Activated CD8-positive, alpha-beta T cell treated with anti-CD3 and anti-CD28 coated beads for 36 hours (primary cell): ENCODE data around the gene NDUFA3. TPM values are rescaled to one million over a fixed set of nuclear protein-coding genes. Genes with fewer than 3 reads are reported as not detected.
A peak's percentile ranks its signal among the peaks of the same experiment; 100 is the strongest.

Source experiments
- ATAC-seq: fragments of 200-7000 bp; cut with Tn5 transposase; one replicate; pipeline ENCODE4 v1.10.0; 2021; ENCODE audit warnings: mild to moderate bottlenecking, moderate library complexity
- CTCF ChIA-PET: fragments of 350-600 bp; sonication (Branson Sonifier 250); formaldehyde crosslinking; loops from one replicate; lab custom pipeline; 2021; ENCODE audit warnings: antibody characterized with exemption; lab: Charles Lee
- POLR2A ChIA-PET: fragments of 350-600 bp; sonication (Branson Sonifier 250); formaldehyde crosslinking; loops from one replicate; lab custom pipeline; 2021; ENCODE audit warnings: antibody characterized with exemption; lab: Charles Lee
- DNase-seq: peaks from one replicate; pipeline ENCODE4 v3.0.0-alpha.2; 2020
- H3K27ac Mint-ChIP-seq: one replicate; pipeline ENCODE4 v1.8.0; 2021; ENCODE audit warnings: mild to moderate bottlenecking, mixed read lengths
- H3K27me3 Mint-ChIP-seq: one replicate; pipeline ENCODE4 v1.8.0; 2021; ENCODE audit warnings: mixed read lengths
- H3K36me3 Mint-ChIP-seq: one replicate; pipeline ENCODE4 v1.8.0; 2021; ENCODE audit warnings: low read depth, mixed read lengths
- H3K4me1 Mint-ChIP-seq: one replicate; pipeline ENCODE4 v1.8.0; 2021; ENCODE audit warnings: low read depth, mixed read lengths
- H3K4me3 Mint-ChIP-seq: one replicate; pipeline ENCODE4 v1.8.0; 2021; ENCODE audit warnings: mild to moderate bottlenecking, moderate library complexity, mixed read lengths
- H3K9me3 Mint-ChIP-seq: one replicate; pipeline ENCODE4 v1.8.0; 2021; ENCODE audit warnings: mixed read lengths
- intact Hi-C: fragments of 100-400 bp; cut with micrococcal nuclease; formaldehyde crosslinking; loops from one replicate; pipeline ENCODE4 v1.10.0; 2022
- total RNA-seq, 2 experiments: library from RNA; stranded (reverse); gene quantifications; one replicate each; pipeline ENCODE4 v1.2.3, GENCODE V29; 2021
- TF ChIP-seq, protein P1 (sequence below): fragments of 200-600 bp; IDR thresholded peaks from one replicate; pipeline ENCODE4 v1.8.0; 2022; ENCODE audit warnings: antibody characterized with exemption, mild to moderate bottlenecking

The NDUFA3 gene
- total RNA-seq, 2 experiments from 2014 or later = 94.8 to 96.7 TPM

DNA sequence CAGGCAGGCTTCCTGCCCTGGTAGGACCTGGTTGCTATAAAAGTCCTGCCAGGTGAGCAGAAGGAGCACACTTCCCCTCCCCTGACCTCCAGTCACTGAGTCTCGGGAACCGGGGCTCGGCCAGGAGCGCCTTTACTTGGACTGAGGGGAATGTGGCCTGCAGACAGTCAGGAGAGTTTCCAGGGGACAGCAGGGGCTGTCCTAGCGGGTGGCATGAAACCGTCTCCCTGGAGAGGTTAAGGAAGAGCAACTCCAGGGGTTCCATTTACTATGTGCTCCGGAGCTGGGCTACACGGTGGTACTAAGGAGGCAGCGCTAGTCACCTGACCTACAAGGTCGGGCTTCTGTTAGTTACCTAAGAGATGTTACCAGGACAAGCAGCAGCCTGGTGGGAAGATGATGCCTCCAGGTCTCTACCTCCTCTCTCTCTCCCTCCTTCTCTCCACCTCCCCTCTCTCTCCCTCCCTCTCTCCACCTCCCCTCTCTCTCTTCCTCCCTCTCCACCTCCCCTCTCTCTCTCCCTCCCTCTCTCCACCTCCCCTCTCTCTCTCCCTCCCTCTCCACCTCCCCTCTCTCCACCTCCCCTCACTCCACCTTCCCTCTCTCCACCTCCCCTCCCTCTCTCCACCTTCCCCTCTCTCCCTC is 30.8 kb downstream of the NDUFA3 start:
- TF ChIP-seq, protein P1, sequence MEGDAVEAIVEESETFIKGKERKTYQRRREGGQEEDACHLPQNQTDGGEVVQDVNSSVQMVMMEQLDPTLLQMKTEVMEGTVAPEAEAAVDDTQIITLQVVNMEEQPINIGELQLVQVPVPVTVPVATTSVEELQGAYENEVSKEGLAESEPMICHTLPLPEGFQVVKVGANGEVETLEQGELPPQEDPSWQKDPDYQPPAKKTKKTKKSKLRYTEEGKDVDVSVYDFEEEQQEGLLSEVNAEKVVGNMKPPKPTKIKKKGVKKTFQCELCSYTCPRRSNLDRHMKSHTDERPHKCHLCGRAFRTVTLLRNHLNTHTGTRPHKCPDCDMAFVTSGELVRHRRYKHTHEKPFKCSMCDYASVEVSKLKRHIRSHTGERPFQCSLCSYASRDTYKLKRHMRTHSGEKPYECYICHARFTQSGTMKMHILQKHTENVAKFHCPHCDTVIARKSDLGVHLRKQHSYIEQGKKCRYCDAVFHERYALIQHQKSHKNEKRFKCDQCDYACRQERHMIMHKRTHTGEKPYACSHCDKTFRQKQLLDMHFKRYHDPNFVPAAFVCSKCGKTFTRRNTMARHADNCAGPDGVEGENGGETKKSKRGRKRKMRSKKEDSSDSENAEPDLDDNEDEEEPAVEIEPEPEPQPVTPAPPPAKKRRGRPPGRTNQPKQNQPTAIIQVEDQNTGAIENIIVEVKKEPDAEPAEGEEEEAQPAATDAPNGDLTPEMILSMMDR = no peak
- H3K27me3 Mint-ChIP-seq = no peaks in the 10 kb centered on the region
- intact Hi-C loops = no loop called here
- no peak for DNase-seq
- peaks cover 17% of the 10 kb centered on the region for H3K4me1 Mint-ChIP-seq
- ChIA-PET POLR2A (interaction anchor here (0.5 to 1.7 kb wide), 3 partner anchors 14 to 25 kb away, joined by 3 to 7 read pairs (median 3); partner anchors contain the start of genes PRPF31 and TFPT), CTCF (no interaction called here)
- H3K27ac Mint-ChIP-seq = no peak overlapping the region
- H3K4me3 Mint-ChIP-seq = no peak overlapping the region
- ATAC-seq = no peak
- no peaks in the 10 kb centered on the region for H3K9me3 Mint-ChIP-seq
- H3K36me3 Mint-ChIP-seq = peaks cover 9% of the 10 kb centered on the region

DNA sequence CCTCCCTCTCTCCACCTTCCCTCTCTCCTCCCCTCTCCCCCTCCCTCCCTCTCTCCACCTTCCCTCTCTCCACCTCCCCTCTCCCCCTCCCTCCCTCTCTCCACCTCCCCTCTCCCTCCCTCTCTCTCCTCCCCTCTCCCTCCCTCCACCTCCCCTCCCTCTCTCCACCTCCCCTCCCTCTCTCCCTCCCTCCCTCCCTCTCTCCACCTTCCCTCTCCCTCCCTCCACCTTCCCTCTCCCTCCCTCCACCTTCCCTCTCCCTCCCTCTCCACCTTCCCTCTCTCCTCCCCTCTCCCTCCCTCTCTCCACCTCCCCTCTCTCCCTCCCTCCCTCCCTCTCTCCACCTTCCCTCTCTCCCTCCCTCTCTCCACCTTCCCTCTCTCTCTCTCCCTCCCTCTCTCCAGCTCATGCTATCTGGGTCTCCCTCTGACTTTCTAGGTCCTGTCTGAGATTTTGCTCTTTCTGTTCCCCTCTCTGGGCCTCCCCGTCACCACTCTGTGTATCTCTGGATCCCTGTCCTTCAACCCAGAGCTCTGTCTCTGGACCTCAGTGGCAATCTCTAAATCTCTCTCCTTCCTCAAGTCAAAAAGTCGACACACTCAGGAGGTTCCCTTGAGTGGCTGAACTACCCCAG is 31.4 kb downstream of the NDUFA3 start:
- Mint-ChIP-seq H3K36me3 (peaks cover 12% of the 10 kb centered on the region), H3K27ac (peak overlapping the region; percentile 14), H3K27me3 (no peaks in the 10 kb centered on the region), H3K4me3 (no peak overlapping the region), H3K4me1 (peaks cover 22% of the 10 kb centered on the region), H3K9me3 (no peaks in the 10 kb centered on the region)
- intact Hi-C loops = no loop called here
- ChIA-PET POLR2A (no interaction called here), CTCF (no interaction called here)
- DNase-seq = no peak
- no peak for ATAC-seq
- TF ChIP-seq, protein P1 = no peak

DNA sequence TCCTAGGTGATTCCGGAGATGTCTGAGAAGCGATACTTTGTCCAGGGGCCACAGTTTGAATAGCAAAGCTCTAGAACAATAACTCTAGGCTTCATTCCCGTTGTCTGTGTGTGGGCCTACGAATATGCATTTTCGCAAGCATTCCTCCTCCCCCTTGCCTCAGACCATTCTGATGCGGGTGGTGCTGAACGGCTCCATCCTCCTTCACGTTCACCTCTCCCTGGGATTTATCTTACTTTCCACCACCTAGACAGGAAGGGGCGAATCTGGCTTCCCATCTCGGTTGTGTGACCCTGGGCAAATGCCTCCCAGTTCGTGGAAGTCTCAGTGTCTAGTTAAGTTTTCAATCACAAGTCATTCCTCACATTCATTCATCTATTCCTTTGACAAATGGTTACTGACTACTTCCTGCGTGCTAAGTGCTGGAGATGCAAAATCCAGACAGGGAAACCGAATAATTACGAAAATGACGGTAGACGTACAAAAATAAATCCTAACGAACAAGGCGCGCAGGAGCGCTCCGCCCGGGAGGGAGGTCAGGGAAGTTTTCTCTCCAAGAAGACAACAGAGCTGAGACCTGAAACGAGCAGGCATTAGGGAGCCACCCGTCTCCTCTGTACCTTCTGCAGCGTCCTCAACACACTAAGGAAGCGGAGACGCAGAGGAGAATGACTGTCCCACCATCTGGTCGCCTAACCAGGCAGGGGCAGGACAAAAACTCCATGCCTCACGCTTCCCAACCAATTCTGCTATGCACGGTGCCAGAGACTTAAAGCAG is 33.6 kb downstream of the NDUFA3 start:
- Mint-ChIP-seq H3K4me1 (peaks cover 40% of the 10 kb centered on the region), H3K9me3 (no peaks in the 10 kb centered on the region), H3K27ac (peak overlapping the region; percentile 70), H3K4me3 (peak overlapping the region; percentile 87), H3K27me3 (no peaks in the 10 kb centered on the region), H3K36me3 (peaks cover 19% of the 10 kb centered on the region)
- ATAC-seq (no peak), DNase-seq (no peak)
- POLR2A ChIA-PET = interaction anchor here (1.0 to 5.5 kb wide), 7 partner anchors 12 to 91 kb away, joined by 3 to 29 read pairs (median 4); partner anchors contain the start of genes MBOAT7, PRPF31, RPS9 and TFPT
- intact Hi-C loops = loop anchor here (2.0 kb wide), 1 partner anchor 21 kb away; the partner anchor contains the start of genes PRPF31 and TFPT
- CTCF ChIA-PET = interaction anchor here (0.9 to 1.6 kb wide), 3 partner anchors 23 to 113 kb away, joined by 3 to 11 read pairs (median 4); partner anchors contain the start of gene LENG1
- TF ChIP-seq, protein P1 = no peak

DNA sequence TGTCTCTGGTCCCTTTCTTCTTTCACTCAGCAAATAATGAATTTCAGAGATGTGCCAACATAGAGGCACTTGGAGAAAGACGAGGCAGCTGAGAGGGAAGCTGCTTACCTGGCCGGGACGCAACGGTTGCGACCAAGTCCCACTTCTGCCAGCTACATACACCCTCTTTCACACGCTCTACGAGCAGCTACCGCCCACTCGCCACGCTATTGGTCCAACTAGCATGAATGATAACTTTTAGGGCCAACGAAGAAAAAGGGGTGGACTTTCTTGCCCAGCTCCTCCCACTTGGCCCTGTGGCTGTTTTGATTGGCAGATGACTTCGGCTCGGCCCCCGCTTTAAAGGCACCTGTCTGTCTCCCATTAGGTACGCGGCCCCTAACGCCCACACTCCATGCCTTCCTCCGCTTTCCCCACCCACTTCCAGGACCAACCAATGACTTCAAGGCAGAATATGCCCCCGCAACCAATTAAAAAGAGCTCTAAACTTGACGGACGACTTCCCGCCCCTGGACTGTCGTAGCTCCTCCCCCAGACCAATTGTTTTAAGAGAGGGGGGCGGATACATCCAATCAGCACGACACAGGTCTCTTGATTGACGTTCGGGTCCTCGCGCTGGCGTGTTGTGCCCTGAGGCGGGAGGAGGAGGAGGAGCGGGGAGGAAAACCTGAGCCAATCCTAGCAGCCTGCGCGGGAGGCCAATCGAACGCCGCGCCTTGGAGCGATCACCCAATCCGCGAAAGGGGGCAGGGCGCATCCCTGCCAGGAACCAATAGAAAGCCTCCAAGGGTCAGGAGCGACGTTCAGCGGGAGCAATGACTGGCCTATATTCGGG is 34.4 kb downstream of the NDUFA3 start:
- TF ChIP-seq, protein P1 = no peak
- ATAC-seq (peak; percentile 85), DNase-seq (peak; percentile 100)
- Mint-ChIP-seq H3K9me3 (no peaks in the 10 kb centered on the region), H3K27me3 (no peaks in the 10 kb centered on the region), H3K27ac (peak overlapping the region; percentile 91), H3K36me3 (peaks cover 14% of the 10 kb centered on the region), H3K4me3 (peak overlapping the region; percentile 87), H3K4me1 (peaks cover 45% of the 10 kb centered on the region)
- ChIA-PET POLR2A (interaction anchor here (0.7 to 5.5 kb wide), 9 partner anchors 11 to 90 kb away, joined by 3 to 29 read pairs (median 4); partner anchors contain the start of genes MBOAT7, PRPF31, RPS9 and TFPT), CTCF (interaction anchor here (0.8 to 1.6 kb wide), 5 partner anchors 13 to 113 kb away, joined by 3 to 11 read pairs (median 3); partner anchors contain the start of gene LENG1)
- intact Hi-C loops = loop anchor here (2.0 kb wide), 1 partner anchor 22 kb away; the partner anchor contains the start of genes PRPF31 and TFPT
